ENCODE measurements around the gene TRIM39. TPM values are rescaled to one million over a fixed set of nuclear protein-coding genes. Genes with fewer than 3 reads are reported as not detected.
"Not testable (repeated sequence)": the region's sequence is repeated elsewhere in the genome, so short reads cannot be mapped to it uniquely, and the experiment has no call there.

Gene TRIM39
- total RNA-seq = 6.8 TPM

DNA sequence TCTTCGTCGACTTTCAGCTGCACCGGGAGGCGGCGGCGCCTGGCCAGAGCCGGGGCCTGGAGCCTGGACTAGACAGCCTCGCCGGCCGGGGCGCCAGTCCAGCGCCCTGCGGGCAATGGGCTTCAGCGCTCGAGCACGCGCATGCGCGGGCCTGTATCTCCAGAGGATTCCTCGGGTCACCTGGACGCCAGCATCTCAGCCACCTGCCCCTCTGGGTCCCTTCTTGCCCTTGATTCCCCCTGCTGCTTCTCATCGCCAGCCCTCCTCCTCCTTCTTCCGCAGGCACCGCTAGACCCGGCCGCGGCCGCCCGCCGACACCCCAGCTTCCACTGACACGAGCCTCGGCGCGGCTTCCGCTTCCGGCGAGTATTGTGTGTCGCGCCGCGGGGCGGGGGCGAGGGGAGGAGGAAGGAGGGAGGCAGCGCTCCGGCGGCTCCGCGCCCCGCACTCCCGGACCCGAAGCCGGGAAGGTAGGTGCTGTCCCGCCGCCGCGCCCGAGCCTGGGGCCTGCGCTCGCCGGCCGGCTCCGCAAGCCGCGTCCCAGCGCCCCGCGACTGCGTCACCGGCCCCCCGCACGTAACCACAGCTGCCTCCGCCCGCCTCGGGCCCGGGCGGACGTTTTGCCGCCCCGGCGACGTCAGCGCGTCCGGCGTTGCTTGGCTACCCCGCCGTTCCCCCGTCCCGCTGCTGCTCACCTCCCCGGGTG lies at the start of gene TRIM39:
TSS of gene TRIM39 (plus strand) at position 402 of the 706 bp plus-strand sequence. CDS start 2,391 bp downstream, outside the sequence.
- peak; percentile 89 for ATAC-seq

DNA sequence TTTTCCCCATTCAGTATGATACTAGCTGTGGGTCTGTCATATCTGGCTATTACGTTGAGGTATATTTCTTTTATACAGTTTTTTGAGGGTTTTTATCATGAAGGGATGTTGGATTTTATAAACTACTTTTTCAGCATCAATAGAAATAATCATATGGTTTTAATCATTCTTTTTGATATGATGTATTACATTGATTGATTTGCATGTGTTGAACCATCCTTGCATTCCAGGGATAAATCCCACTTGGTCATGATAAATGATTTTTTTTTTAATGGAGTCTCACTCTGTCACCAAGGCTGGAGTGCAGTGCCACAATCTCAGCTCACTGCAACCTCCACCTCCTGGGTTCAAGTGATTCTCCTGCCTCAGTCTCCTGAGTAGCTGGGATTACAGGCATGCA lies 45.7 kb upstream of the TRIM39 start:
- DNase-seq (ENCODE audit: low spot score); ATAC-seq: not testable (repeated sequence)

More for the DNA sequence above, at the start of gene TRIM39:
- DNase-seq (ENCODE audit: low spot score) = peak; percentile 88

DNA sequence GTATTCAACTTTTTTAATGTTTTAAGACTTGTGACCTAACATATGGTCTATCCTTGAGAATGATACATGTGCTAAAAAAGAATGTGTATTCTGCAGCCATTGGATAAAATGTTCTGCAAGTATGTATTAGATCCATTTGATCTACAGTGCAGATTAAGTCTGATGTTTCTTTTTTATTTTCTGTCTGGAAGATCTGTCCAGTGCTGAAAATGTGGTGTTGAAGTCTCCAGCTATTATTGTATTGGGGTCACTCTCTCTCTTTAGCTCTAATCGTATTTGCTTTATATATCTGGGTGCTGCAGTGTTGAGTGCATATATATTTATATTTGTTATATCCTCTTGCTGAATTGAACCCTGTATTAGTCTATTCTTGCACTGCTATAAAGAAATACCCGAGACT lies 44.2 kb upstream of the TRIM39 start:
- ATAC-seq (no peak), DNase-seq (ENCODE audit: low spot score) (no peak)

DNA sequence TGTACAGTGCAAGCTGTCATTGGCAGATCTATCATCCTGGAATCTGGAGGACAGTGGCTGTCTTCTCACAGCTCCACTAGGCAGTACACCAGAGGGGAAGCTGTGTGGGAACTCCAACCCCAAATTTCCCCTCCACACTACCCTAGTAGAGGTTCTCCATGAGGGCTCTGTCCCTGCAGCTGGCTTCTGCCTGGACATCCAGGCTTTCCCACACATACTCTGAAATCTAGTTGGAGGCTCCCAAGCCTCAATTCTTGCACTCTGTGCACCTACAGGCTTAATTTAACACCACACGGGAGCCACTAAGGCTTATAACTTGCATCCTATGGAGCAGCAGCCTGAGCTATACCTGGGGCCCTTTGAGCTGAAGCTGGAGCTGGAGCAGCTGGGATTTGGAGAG lies 43.0 kb upstream of the TRIM39 start:
- no peak for DNase-seq (ENCODE audit: low spot score)
- ATAC-seq = no peak

DNA sequence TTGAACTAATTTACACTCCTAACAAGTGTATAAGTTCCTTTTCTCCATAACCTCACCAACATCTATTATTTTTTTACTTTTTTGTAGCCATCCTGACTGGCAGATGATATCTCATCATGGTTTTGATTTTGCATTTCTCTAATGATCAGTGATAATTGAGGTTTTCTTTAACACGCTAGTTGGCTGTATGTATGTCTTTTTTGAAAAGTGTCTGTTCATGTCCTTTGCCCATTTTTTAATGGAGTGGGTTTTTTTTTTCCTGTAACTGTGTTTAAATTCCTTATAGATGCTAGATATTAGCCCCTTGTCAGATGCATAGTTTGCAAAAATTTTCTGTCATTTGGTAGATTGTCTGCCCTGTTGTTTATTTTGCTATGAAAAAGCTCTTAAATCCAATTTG lies 39.6 kb upstream of the TRIM39 start:
- ATAC-seq = no peak
- no peak for DNase-seq (ENCODE audit: low spot score)

DNA sequence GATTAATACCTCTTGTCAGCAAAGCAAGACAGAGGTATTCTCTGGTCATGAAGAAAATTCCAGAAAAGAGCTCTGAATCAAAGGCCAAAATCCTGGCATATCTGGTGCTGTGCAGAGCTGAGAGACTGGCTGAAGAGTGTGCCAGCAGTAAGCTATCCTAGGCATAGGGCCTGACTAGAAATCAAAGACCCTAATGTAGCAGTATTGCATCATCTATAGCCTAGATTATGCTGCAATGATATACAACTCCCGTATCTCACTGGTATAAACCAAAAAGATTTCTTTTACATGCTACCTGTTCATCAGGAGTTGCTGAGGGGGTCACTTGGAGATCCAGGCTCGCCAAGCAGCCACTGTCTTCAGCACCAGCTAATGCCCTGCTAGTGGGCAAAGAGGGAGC lies 30.9 kb upstream of the TRIM39 start:
- no peak for DNase-seq (ENCODE audit: low spot score)
- ATAC-seq = no peak

DNA sequence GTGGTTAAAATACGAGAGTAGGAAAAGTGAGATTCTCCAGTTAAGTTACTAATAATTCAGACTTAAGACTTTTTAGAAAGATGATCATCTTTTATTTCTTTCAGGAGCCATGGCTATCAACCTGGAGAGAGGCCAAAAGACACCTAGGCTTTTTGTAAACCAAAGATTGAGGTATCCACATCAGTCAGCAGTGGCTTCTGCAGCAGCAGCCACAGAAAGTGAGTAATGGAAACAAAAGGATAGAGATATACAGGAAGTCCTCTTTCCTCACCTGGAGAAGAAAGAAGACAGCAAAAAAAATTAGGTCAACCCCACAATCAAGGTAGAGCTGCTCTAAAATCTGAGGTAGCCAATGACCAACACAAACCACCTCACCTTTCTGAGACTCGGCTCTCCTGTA lies 22.7 kb upstream of the TRIM39 start:
- ATAC-seq (no peak), DNase-seq (ENCODE audit: low spot score) (no peak)

DNA sequence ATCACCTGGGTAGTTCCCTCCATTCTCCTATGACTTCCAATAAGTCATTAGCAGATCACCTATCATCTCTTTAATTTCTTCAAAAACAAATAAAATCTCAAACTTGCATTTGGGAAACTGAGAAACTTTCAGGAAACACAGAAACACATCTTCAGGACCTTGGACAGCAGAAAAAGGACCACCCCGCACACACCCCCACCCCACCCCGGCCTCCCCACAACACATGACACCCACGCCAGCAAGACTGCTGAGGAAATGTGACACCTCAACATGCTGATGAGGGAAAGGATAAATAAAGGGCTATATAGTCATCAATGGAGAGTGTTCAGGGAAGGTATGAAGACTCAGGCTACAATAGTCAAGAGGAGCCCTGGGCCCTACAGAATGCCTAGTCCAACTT lies 15.6 kb upstream of the TRIM39 start:
- no peak for ATAC-seq
- no peak for DNase-seq (ENCODE audit: low spot score)

DNA sequence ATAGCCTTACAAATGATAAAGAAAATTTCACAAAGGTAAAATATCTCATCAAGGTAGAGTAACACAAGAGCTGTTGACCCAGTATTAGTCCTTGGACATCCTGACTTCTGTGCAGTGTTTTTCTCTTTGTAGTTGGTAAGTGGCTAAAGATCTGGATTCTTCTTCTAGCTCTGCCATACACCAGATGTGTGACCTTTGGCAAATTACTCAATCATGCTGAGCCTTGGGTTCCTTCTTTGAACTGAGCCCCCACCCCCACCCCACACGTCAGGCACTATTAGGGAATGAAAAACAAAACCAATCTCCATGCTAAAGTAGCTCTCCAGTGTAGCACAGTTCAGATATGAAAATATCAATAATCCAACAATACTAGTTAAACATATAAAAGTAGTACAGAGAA lies 15.1 kb upstream of the TRIM39 start:
- peak; percentile 57 for ATAC-seq
- DNase-seq (ENCODE audit: low spot score) = no peak

DNA sequence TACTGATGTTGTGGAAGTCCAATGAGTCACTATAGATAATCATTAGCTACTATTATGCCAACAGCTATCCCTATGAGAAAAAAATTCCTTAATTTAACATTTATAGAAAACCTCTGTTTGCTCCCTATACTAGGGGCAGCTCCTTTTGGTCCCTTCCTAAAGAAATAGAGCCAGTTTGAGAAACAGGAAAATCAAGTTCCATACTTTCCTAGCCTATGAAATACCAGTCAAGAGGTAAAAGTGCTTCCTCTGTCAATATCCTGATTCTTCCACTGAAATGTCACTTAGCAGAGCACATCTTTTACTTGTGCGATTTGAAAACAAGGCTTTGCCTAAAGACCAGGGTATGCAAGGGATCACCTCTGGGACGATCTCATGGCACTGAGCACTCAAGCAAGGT lies 14.5 kb upstream of the TRIM39 start:
- DNase-seq (ENCODE audit: low spot score) (no peak), ATAC-seq (no peak)

DNA sequence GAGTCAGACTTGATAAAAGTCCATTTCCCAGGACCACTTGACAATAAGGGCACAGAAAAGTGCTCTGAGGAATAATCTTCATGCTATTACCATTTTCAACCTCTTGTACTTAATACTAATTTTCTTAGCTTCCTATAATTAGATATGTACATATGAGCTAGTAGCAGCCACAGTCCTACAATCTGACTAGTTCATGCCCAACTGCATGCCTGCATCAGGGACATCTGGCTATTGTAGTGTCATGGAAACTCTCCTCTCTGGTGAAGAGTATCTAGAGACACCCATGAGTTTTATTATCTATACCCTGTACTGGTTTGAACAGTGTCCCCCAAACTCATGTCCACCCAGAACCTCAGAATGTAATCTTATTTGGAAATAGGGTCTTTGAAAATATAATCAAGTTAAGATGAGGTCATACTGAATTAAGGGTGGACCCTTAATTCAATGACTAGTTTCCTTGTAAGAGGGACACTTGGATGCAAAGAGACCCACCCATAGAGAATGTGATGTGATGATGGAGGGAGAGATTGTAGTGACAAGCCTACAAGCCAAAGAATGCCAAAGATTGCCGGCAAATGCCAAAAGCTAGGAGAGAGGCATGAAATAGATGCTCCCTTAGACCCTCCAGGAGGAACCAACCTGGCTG lies 13.9 kb upstream of the TRIM39 start:
- DNase-seq (ENCODE audit: low spot score) (no peak), ATAC-seq (no peak)

DNA sequence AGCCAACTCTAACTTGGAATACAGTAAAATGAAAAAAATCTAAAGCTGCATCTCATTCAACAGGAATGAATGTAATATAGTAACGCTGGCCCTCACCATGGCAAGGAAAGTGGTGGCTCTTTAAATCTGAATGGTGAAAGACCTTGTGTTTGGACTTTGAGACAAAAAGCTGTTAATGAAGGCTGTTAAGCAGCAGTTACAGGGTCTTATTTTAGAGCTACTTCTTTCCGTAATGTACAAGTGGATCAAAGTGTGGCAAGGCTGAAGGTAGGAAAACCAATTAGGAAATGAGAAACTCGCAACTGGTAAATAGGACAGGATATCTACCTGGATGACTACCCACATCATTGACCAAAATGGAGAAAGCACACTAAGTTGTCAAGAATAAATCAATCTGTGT lies 11.6 kb upstream of the TRIM39 start:
- no peak for DNase-seq (ENCODE audit: low spot score)
- no peak for ATAC-seq

DNA sequence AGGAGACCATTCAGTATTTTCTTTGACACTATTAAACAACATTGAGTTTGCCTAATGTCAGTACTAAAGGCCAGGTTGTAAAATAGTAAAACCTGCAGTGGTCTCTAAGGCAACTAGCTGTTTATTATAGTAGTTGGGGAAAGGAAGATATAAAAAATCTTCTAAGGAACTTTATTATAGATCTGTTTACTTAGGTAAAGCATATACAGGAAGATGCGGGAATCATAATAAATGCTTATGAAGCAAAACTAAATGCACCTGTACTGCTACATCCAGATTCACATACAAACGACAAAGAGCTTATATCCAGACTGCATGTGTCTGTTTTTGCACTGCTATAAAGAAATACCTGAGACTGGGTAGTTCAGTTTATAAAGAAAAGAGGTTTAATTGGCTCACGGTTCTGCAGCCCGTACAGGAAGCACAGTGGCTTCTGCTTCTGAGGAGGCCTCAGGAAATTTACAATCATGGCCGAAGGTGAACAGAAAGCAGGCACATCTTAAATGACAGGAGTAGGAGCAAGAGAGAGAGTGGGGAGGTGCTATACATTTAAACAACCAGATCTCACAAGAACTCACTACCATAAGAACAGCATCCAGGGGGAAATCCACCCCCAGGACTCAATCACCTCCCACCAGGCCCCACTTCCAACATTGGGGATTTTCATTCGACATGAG lies 8.7 kb upstream of the TRIM39 start:
- no peak for DNase-seq (ENCODE audit: low spot score)
- ATAC-seq = no peak

DNA sequence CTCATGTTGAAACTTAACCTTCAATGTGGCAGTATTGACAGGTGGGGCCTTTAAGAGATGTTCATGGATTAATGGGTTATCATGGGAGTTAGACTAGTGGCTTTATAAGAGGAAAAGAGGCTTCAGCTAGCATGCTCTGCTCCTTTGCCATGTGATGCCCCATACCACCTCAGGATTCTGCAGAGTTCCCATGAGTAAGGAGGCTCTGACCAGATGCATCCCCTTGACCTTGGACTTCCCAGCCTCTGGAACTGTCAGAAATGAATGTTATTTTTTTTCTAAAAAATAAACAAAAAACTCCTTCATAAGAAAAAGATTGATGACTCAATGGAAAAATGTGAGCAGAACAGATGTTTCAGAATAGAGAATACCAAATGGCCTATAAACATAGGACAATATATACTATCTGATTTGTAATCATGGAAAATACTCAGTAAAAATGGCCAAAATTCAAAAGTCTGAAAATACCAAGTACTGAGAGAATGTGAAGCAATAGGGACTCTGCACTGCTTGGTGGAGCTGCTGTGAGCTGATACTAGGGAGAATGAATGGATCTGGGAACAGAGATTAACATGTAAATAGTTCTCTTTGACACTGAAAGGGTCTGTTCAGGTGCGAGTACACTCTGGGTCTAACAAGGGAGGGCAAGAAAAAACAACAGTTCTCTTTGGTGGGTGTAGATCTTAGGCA lies 7.4 kb upstream of the TRIM39 start:
- ATAC-seq (no peak), DNase-seq (ENCODE audit: low spot score) (no peak)

DNA sequence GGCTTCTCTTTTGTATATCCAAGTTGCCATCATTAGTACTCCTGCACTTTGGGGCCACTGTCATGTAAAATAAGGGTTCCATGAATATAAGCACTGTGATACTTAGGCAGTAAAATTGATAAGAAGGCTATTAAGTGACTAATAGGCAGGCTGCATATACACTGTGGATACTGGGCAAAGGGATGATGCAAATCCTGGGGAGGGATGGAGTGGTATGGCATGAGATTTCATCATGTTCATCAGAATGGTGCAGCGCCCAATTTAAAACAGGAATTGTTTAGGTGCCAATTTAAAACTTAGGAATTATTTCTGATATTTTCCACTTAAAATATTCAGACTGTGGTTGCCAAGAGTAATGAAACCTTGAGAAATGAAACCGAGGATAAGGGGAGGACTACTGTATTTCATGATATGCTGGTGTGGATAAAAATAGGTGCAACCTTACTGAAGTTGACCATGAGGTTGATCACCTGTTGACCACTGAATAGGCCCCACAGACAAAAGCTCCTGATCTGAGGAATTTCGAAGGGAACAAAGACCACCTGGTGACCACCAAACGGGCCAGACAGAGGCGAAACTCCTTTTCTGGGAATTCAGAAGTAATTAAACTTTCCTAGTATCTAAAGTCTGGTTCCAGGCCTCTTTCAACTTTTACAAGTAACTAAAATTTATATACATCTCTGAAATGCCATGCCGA lies 4.9 kb upstream of the TRIM39 start:
- ATAC-seq (no peak), DNase-seq (ENCODE audit: low spot score) (no peak)

DNA sequence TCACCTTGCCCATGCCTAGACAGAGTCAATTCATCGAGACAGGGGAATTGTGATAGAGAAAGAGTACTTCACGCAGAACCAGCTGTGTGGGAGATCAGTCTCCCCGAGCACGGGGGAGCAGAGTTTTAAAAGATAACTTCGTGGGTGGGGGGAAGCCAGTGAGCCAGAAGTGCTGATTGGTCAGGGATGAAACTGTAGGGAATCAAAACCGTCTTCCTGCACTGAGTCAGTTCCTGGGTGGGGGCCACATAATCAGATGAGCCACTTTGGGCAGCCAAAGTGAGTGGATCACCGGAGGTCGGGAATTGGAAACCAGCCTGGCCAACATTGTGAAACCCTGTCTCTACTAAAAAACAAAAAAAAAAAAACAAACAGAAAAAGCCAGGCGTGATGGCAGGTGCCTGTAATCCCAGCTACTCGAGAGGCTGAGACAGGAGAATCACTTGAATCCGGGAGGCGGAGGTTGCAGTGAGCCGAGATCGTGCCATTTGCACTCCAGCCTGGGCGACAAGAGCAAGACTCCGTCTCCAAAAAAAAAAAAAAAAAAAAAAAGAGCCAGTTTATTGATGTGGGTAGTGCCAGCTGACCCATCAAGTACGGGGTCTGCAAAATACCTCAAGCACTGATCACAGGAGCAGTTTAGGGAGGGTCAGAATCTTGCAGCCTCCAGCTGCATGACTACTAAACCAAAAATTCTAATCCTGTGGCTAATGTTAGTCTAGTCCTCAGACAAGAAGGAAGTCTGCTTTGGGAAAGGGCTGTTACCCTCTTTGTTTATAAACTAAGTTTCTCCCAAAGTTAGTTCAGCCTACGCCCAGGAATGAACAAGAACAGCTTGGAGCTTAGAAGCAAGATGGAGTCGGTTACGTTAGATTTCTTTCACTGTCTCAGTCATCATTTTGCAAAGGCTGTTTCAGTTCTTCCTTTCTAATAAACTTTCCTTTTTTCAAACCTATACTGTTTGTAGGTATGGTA lies 3.9 kb upstream of the TRIM39 start:
- DNase-seq (ENCODE audit: low spot score) = no peak

DNA sequence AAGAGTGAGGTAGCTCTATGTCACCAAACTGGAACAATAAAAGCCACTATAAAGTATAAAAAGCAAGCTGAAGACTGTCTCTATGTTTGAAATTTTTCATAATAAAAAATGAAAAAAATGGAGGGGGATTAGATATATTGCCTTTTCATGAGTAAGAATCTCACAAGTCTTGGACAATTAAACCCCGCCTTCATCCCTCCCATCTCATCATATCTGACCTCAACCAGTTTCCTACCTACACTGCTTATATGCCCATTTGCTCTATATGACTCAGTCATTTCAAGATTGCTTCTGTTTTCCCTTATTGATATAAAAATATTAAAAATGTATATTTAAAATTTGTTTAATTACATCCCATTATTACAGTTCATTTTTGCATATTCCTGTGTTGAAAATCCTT lies 2.9 kb upstream of the TRIM39 start:
- no peak for ATAC-seq
- no peak for DNase-seq (ENCODE audit: low spot score)

More for the DNA sequence above, 3.9 kb upstream of the TRIM39 start:
- no peak for ATAC-seq

DNA sequence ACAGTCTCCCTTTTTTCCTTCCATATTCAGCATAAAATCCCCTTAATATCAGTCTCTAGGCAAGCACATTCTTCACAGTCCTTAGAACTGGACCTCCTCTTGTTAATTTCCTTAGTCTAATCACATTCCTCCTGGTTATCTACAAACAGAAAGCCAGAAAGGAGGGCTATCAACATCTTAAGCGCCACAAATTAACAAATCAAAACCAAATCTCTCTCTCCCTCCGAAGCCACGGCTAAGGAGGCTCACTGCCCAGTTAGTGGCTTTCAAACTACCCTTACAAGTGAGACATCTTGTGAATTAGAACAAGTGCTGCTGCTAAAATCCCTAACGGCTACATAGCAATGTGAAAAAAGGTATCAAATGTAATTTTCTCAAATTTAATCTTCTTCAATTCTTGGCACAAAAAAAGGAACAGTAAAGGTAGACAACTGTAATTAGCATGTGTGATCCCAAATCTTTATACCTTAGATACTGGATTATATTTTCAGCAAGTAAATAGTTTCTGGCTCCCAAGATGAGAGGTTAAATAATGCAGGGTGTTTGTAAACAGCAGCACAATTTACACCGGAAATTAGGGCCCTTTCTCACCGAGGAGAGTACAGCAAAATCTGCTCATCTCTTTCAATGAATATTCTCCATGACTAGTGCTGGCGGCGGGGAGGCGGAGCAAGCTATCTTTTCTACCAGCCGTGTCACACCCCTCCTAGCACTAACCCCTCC lies 1.4 kb upstream of the TRIM39 start:
- DNase-seq (ENCODE audit: low spot score) (no peak), ATAC-seq (peak; percentile 36)

DNA sequence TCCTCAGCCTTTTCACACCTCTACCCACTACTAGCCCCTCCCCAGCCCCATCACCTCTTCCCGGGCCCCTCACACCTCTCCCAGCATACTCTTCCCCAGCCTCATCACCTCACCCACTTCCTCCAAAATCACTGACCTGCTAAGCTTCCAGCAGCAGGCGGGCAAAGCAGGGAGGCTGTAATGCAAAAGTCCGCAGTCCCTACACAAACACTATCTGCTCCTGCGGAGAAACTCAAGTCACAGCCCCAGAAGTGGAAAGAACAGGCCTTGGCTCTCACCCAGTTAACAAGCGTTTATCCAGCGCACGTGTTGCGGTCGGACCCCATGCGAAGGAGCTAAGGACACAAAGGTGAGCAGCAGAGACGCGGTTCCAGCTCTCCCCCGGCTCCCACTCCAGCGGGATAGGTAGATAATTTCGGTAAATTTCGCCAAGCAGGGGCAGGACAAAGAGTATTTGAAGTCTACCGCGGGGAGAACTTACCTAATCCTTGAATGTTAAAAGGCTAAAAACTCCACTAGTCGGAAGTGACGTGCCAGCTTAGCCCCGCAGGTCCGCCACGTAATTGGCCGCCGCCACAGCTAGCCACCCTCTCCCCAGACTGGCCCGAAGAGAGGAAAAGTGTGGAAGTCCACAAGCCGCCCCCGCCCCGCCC lies 728 bp upstream of the TRIM39 start:
- DNase-seq (ENCODE audit: low spot score) = peak; percentile 49
- peak; percentile 79 for ATAC-seq

All from left lobe of liver (tissue), 2 donors.